Keratinocyte (primary cell): ENCODE results near the gene CHP1.

Experiments used
- EZH2 ChIP-seq: IDR thresholded peaks from one replicate; pipeline ENCODE4 v1.6.1; 2012; ENCODE audit warnings: inconsistent platforms, mild to moderate bottlenecking, low read length, moderate library complexity
- TF ChIP-seq, protein P1 (sequence below), 3 experiments: IDR thresholded peaks in 1 of 3; conservative IDR thresholded peaks in 1 of 3; optimal IDR thresholded peaks in 1 of 3; 2 replicates in 2 of 3; 3 replicates in 1 of 3; pipeline versions ENCODE3 to v1.5.1; 2011; ENCODE audit warnings: low read length in 3 of 3, mild to moderate bottlenecking in 3 of 3, moderate library complexity in 2 of 3, control low read depth in 1 of 3, inconsistent platforms in 1 of 3; ENCODE audit not compliant: insufficient read depth in 2 of 3; ENCODE audit errors: extremely low read depth in 1 of 3

DNA sequence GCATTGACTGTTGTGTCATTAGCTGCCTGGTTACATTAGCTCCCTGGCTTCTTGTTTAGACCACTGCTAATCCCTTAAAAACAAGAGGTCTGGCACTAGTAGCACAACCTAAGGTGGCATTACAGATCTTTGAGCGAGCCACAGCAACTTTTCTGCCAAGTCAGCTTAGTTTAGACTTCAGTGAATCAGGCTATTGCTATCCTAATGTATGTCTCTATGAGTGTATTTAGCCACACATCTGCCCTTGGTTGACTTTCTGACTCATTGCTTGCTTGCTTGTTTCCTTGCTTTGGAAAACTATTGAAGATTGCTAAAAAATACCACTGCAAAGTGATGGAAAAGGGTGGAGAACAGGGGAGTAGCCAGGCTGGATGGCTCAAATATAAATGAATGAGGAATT, 50.2 kb downstream of the CHP1 start:
- no peak for TF ChIP-seq EZH2
- TF ChIP-seq, protein P1, sequence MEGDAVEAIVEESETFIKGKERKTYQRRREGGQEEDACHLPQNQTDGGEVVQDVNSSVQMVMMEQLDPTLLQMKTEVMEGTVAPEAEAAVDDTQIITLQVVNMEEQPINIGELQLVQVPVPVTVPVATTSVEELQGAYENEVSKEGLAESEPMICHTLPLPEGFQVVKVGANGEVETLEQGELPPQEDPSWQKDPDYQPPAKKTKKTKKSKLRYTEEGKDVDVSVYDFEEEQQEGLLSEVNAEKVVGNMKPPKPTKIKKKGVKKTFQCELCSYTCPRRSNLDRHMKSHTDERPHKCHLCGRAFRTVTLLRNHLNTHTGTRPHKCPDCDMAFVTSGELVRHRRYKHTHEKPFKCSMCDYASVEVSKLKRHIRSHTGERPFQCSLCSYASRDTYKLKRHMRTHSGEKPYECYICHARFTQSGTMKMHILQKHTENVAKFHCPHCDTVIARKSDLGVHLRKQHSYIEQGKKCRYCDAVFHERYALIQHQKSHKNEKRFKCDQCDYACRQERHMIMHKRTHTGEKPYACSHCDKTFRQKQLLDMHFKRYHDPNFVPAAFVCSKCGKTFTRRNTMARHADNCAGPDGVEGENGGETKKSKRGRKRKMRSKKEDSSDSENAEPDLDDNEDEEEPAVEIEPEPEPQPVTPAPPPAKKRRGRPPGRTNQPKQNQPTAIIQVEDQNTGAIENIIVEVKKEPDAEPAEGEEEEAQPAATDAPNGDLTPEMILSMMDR (optimal IDR thresholded peaks at IDR 0.05 in 1 of 3, IDR thresholded peaks at IDR 0.05 in 1 of 3, conservative IDR thresholded peaks at IDR 0.05 in 1 of 3; ENCODE audit: extremely low read depth in 1 of 3, insufficient read depth in 2 of 3, low read length in 3 of 3) = no peak
